D341Med (cell line): ENCODE data around the gene METAP2.

Source experiments
- DNase-seq: peaks from one replicate; pipeline ENCODE4 v3.0.0; 2012; ENCODE audit warnings: low spot score

Gene METAP2

DNA sequence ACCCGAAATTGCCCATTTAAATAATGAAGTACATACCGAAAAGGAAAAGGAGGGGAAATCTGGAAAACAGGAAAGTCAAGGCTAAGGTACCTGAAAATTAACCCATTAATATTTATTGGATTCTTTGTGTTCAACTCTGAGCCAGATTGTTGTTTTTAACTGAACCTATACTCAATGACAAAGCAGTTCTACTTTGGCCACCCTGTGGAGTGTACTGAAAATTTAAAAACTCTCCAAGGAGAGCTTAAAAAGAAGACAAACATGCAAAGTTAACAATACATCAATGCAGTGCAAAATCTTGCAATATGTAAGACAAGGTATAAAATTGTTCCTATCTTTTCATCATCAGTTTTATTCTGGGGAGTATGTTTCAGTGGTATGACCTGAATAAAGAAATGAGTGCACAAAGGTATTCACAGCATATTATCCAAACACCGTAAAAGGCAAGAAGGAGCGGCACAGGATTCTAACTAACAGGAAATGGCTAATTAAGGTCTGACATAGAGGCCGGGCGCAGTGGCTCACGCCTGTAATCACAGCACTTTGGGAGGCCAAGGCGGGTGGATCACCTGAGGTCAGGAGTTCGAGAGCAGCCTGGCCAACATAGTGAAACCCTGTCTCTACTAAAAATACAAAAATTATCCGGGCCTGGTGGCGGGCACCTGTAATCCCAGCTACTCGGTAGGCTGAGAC, 75.6 kb downstream of the METAP2 start:
- DNase-seq: no peak

DNA sequence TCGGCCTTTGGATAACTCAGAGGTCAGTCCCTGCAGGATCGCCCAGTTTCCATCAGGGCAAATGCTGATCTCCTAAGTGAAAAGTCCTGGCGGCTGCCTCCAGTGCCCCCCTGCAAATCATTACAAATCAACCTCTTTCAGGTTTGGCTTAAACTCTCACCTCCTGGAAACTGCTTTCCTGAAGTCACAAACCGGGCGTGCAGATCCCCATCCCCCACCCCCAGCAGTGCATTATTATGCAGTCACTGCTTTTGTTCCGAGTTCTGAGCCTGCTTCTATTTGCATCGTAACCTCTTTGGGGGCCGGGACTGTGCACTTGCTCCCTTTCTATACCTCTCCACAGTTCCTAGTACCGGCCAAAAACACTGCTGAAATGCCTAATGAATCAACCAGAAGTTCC, 77.4 kb downstream of the METAP2 start, which contains the start of gene USP44:
USP44 (minus strand) TSS at position 172 of the 400 bp plus-strand sequence. CDS start 17,220 bp downstream, outside the sequence.
- DNase-seq: no peak

DNA sequence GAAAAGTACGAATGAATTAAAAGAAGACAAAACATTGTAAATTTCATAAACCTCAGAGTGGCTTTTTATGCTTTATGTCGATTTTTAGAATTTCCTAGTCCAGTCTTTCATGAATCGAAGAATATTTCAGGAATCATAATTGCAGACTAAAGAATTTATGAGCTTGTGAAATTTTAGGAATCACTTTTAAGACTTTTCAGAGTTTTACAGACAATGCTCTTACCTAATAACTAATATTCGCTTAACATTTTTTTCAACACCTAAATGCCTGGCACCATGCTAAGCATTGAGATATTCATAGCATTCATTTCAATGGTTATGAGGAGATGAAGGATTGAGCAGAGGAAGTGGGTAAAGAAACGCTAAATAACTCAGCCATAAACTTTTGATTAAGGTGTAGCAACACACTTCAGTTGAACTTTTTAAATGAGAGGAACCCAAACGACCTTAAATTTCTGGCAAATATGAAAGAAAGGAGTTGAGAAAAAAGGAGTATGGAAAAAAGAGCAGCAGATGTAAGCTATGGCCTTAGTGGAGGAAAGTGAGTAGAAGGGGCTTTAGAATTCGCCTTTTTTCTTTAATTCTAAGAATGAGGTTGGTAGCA, 78.1 kb downstream of the METAP2 start:
- no peak for DNase-seq

DNA sequence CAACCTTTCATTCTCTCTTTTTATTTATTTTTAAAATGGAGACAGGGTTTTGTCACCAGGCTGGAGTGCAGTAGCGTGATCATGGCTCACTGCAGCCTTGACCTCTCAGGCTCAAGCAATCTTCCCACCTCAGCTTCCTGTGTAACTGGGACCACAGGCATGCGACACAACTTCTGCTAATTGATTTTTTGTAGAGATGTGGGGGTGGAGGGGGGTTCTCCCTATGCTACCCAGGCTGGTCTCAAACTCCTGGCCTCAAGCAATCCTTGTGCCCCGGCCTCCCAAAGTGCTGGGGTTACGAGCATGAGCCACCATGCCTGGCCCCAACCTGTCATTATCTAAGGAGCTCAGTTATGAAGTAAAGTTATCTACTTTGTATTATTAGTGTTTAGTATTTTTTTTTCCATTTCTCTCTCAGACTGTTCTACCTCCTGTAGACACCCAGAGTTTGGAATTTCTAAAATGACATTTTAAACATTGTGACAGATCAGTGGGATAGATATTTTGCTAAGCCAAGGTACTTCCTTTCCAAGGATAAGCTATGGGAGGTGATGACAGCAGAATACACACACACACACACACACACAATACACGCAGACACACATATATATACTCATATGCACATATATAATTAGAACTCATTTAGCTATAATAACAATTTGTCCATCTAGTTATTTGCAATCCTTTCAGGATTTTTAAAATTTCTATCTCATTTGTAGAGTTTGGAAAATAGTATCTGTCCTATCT, 79.4 kb downstream of the METAP2 start:
- no peak for DNase-seq

DNA sequence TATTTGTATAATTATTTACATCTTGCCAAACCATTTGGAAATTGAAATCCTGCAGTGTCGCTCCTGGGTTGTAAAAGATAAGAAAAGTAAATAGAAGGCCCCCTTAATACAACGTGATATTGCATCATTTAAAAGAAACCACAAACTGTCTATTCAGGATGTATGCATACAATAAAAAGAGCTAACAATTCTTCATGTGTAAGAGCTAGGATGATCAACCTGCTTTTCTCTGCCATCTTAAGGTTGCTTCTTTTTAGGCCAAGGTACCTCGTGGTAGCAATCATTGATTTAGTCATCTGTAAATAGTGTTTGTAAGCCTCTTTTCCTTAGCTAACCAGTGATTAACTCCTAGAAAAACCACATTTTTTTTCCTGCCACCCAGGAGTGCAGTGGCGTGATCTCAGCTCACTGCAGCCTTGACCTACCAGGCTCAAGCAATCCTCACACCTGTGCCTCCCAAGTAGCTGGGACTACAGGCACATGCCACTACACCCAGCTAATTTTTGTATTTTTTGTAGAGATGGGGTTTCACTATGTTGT, 80.7 kb downstream of the METAP2 start:
- no peak for DNase-seq

DNA sequence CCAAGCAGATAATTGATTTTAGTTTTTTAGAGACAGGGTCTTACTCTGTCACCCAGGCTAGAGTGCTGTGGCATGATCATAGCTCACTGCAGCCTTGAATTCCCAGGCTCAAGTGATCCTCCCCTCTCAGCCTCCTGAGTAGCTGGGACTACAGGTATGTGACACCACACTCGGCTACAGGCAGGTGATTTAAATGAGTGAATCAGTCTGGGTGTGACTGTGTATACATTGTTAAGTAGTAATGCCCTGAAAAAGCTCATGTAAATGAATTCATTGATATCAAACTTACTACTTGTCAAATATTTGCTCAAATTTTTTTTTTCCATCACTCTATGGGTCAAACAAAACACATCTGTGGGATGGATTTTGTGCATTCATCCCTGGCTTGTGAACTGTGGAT, 83.7 kb downstream of the METAP2 start:
- no peak for DNase-seq
